PC-9 (cell line): Measurements from ENCODE around the gene BRD4.

Experiments
- EZH2 ChIP-seq: fragments of 200-600 bp; sonication (generic); IDR thresholded peaks from 2 replicates; pipeline ENCODE4 v1.8.0; 2017; ENCODE audit warnings: antibody characterized with exemption, low read depth
- TF ChIP-seq, protein P1 (sequence below): fragments of 200-600 bp; sonication (generic); conservative IDR thresholded peaks from 2 replicates; pipeline ENCODE4 v1.6.1; 2017; ENCODE audit warnings: mixed run types, antibody characterized with exemption, mild to moderate bottlenecking, moderate library complexity

- TF ChIP-seq, protein P1, sequence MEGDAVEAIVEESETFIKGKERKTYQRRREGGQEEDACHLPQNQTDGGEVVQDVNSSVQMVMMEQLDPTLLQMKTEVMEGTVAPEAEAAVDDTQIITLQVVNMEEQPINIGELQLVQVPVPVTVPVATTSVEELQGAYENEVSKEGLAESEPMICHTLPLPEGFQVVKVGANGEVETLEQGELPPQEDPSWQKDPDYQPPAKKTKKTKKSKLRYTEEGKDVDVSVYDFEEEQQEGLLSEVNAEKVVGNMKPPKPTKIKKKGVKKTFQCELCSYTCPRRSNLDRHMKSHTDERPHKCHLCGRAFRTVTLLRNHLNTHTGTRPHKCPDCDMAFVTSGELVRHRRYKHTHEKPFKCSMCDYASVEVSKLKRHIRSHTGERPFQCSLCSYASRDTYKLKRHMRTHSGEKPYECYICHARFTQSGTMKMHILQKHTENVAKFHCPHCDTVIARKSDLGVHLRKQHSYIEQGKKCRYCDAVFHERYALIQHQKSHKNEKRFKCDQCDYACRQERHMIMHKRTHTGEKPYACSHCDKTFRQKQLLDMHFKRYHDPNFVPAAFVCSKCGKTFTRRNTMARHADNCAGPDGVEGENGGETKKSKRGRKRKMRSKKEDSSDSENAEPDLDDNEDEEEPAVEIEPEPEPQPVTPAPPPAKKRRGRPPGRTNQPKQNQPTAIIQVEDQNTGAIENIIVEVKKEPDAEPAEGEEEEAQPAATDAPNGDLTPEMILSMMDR, result no peak
- no peak for TF ChIP-seq EZH2
These were observed 47.8 kb upstream of the BRD4 start for GRCh38 chr19:15379999-15380647.
